Measurements from ENCODE around the gene TSHZ1.

TSHZ1 gene

GRCh38 chr18:75271952-75272351 is 61.4 kb downstream of the TSHZ1 start:
- DNase-seq (ENCODE audit: low read depth) = no peak
- TF ChIP-seq CTCF (IDR thresholded peaks at IDR 0.05; ENCODE audit: low read depth, low read length, missing control alignments) = no peak
- no peak overlapping the region for H3K4me3 ChIP-seq (ENCODE audit: low read depth, low read length)
- in situ Hi-C loops (cut with HindIII; ENCODE audit: low sequenced_read_pairs) = no loop called here

GRCh38 chr18:75273817-75274216 is 63.2 kb downstream of the TSHZ1 start:
- no peak overlapping the region for H3K4me3 ChIP-seq (ENCODE audit: low read depth, low read length)
- no peak for DNase-seq (ENCODE audit: low read depth)
- TF ChIP-seq CTCF (IDR thresholded peaks at IDR 0.05; ENCODE audit: low read depth, low read length, missing control alignments) = no peak
- in situ Hi-C loops (cut with HindIII; ENCODE audit: low sequenced_read_pairs) = no loop called here

GRCh38 chr18:75275226-75275625 is 64.6 kb downstream of the TSHZ1 start:
- in situ Hi-C loops (cut with HindIII; ENCODE audit: low sequenced_read_pairs) = no loop called here
- no peak overlapping the region for H3K4me3 ChIP-seq (ENCODE audit: low read depth, low read length)
- DNase-seq (ENCODE audit: low read depth) = no peak
- TF ChIP-seq CTCF (IDR thresholded peaks at IDR 0.05; ENCODE audit: low read depth, low read length, missing control alignments) = no peak

- in situ Hi-C loops (cut with HindIII; ENCODE audit: low sequenced_read_pairs) = no loop called here
- no peak for TF ChIP-seq CTCF (IDR thresholded peaks at IDR 0.05; ENCODE audit: low read depth, low read length, missing control alignments)
- DNase-seq (ENCODE audit: low read depth) = no peak
- H3K4me3 ChIP-seq (ENCODE audit: low read depth, low read length) = no peak overlapping the region
Measured at GRCh38 chr18:75276818-75277609, 66.4 kb downstream of the TSHZ1 start.

- DNase-seq (ENCODE audit: low read depth) = no peak
- TF ChIP-seq CTCF (IDR thresholded peaks at IDR 0.05; ENCODE audit: low read depth, low read length, missing control alignments) = no peak
- in situ Hi-C loops (cut with HindIII; ENCODE audit: low sequenced_read_pairs) = no loop called here
- no peak overlapping the region for H3K4me3 ChIP-seq (ENCODE audit: low read depth, low read length)
Measured at GRCh38 chr18:75277610-75277928, 67.0 kb downstream of the TSHZ1 start.

GRCh38 chr18:75279381-75279780 is 68.8 kb downstream of the TSHZ1 start:
- in situ Hi-C loops (cut with HindIII; ENCODE audit: low sequenced_read_pairs) = no loop called here
- no peak overlapping the region for H3K4me3 ChIP-seq (ENCODE audit: low read depth, low read length)
- TF ChIP-seq CTCF (IDR thresholded peaks at IDR 0.05; ENCODE audit: low read depth, low read length, missing control alignments) = no peak
- no peak for DNase-seq (ENCODE audit: low read depth)
